ENCODE measurements around the gene EPGN.

EPGN gene

DNA sequence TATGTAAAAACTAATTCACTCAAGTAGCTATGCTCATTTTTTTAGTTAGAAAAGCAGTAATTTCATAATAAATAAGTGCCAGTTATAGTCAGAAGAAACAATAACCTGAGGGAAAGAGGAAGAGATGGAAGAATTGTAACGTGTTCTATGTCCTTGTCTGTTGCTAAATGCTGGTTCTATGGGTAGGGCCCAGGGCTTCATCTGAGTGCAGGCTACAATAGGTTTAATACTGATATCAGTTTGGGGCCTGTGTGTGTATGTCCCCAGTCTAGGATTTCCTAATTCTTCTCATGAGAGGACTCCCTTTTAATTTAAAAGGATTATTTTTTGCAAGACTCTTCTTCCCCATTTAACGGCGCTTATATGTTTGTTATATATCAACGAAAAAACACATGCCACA is 53.4 kb downstream of the EPGN start:
- TF ChIP-seq POLR2AphosphoS5 (IDR thresholded peaks at IDR 0.05; ENCODE audit: low read depth, low read length) (no peak), SIN3A (IDR thresholded peaks at IDR 0.05; ENCODE audit: borderline replicate concordance, insufficient read depth, low read length) (no peak), TAF1 (IDR thresholded peaks at IDR 0.05; ENCODE audit: borderline replicate concordance, insufficient read depth, low read length) (no peak), FOXP2 (optimal IDR thresholded peaks at IDR 0.05; ENCODE audit: borderline replicate concordance, extremely low read depth, extremely low read length, insufficient read depth) (no peak)
- TF ChIP-seq, protein P1, sequence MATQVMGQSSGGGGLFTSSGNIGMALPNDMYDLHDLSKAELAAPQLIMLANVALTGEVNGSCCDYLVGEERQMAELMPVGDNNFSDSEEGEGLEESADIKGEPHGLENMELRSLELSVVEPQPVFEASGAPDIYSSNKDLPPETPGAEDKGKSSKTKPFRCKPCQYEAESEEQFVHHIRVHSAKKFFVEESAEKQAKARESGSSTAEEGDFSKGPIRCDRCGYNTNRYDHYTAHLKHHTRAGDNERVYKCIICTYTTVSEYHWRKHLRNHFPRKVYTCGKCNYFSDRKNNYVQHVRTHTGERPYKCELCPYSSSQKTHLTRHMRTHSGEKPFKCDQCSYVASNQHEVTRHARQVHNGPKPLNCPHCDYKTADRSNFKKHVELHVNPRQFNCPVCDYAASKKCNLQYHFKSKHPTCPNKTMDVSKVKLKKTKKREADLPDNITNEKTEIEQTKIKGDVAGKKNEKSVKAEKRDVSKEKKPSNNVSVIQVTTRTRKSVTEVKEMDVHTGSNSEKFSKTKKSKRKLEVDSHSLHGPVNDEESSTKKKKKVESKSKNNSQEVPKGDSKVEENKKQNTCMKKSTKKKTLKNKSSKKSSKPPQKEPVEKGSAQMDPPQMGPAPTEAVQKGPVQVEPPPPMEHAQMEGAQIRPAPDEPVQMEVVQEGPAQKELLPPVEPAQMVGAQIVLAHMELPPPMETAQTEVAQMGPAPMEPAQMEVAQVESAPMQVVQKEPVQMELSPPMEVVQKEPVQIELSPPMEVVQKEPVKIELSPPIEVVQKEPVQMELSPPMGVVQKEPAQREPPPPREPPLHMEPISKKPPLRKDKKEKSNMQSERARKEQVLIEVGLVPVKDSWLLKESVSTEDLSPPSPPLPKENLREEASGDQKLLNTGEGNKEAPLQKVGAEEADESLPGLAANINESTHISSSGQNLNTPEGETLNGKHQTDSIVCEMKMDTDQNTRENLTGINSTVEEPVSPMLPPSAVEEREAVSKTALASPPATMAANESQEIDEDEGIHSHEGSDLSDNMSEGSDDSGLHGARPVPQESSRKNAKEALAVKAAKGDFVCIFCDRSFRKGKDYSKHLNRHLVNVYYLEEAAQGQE (IDR thresholded peaks at IDR 0.05; ENCODE audit: insufficient read depth in 1 of 2, low read depth in 2 of 2, low read length in 2 of 2): no peak

DNA sequence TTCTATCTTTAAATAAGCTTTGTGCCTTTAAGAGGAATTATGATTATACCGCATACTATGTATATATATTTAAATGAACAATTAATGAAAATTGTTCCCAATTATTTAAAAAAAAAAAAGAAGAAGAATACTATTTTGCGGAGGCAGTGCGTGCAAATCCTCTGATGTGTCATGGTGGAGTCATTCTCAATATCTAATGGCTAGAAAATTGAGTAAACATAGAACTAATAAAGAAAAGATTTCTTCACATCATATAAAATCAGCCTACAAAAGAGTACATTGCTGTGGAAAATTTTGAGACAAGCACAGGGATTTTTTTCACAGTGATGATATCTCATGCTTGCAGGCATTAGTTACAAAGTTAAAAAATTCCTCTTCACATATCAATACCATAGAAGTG is 54.1 kb downstream of the EPGN start:
- TF ChIP-seq, protein P1 (IDR thresholded peaks at IDR 0.05; ENCODE audit: insufficient read depth in 1 of 2, low read depth in 2 of 2, low read length in 2 of 2): no peak
- TF ChIP-seq FOXP2 (optimal IDR thresholded peaks at IDR 0.05; ENCODE audit: borderline replicate concordance, extremely low read depth, extremely low read length, insufficient read depth) (no peak), SIN3A (IDR thresholded peaks at IDR 0.05; ENCODE audit: borderline replicate concordance, insufficient read depth, low read length) (no peak), TAF1 (IDR thresholded peaks at IDR 0.05; ENCODE audit: borderline replicate concordance, insufficient read depth, low read length) (no peak)

DNA sequence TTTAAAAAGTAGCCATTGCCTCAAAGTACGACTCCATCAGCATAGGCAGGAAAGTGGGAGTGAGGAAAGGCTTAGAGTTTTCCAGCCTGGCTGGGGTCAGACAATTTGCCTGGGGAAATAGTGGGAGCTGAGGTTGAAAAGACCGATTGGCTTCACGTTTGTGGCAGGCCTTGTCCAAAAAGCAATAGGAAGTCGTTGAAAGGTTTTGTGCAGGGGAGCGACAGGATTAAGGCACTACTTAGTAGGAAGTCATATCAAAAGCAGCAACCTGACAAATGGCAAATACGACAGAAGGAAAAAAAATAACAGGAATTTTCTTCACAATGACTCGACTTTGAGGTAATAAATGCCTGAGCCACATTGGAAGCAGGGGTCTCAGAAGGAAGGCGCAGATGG is 56.0 kb downstream of the EPGN start:
- TF ChIP-seq TAF1 (IDR thresholded peaks at IDR 0.05; ENCODE audit: borderline replicate concordance, insufficient read depth, low read length) (no peak), SIN3A (IDR thresholded peaks at IDR 0.05; ENCODE audit: borderline replicate concordance, insufficient read depth, low read length) (no peak), FOXP2 (optimal IDR thresholded peaks at IDR 0.05; ENCODE audit: borderline replicate concordance, extremely low read depth, extremely low read length, insufficient read depth) (no peak)
- TF ChIP-seq, protein P1 (IDR thresholded peaks at IDR 0.05; ENCODE audit: insufficient read depth in 1 of 2, low read depth in 2 of 2, low read length in 2 of 2): no peak

DNA sequence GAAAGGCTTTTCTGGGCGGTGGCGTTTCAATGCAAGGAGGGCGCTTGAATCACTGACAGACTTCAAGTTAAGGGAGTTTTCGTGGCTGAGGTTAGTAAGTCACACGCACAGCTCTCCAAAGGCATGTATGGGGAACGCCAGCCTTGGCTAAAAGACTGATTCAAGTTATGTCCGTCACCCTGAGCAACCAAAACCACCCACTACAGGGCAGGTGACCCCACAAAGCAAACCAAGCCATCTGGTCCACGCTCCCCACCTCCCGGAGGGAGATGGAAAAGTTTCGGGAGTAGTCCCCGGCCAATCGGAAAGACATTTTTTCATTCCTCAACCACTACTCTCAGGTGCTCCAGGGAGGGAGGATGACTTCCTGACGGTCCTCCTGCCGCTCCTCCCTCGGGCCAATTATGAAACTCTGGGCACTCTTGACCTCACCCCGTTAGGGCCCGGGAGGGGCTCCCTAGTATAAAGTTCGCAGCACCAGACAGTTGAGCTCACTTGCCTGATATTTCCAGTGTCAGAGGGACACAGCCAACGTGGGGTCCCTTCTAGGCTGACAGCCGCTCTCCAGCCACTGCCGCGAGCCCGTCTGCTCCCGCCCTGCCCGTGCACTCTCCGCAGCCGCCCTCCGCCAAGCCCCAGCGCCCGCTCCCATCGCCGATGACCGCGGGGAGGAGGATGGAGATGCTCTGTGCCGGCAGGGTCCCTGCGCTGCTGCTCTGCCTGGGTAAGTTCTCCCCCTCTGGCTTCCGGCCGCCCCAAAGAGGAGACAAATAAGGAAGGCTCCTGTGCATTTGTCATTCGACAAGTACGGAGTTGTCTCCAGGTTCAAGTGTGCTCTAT is 56.6 kb downstream of the EPGN start, which contains the start of gene EREG:
Gene EREG, plus strand, starts transcription at position 494 of the 840 bp plus-strand sequence. Its CDS starts 164 bp downstream, at position 658.
- TF ChIP-seq, protein P1 (IDR thresholded peaks at IDR 0.05; ENCODE audit: insufficient read depth in 1 of 2, low read depth in 2 of 2, low read length in 2 of 2): no peak
- TF ChIP-seq SIN3A (IDR thresholded peaks at IDR 0.05; ENCODE audit: borderline replicate concordance, insufficient read depth, low read length) (no peak), POLR2AphosphoS5 (IDR thresholded peaks at IDR 0.05; ENCODE audit: low read depth, low read length) (no peak), TAF1 (IDR thresholded peaks at IDR 0.05; ENCODE audit: borderline replicate concordance, insufficient read depth, low read length) (no peak), FOXP2 (optimal IDR thresholded peaks at IDR 0.05; ENCODE audit: borderline replicate concordance, extremely low read depth, extremely low read length, insufficient read depth) (no peak)
